Right ventricle myocardium inferior (tissue), 1 donor: ENCODE results near the gene KDM6A. TPM values are rescaled to one million over a fixed set of nuclear protein-coding genes. Genes with fewer than 3 reads are reported as not detected.
"Not testable (repeated sequence)": the region's sequence is repeated elsewhere in the genome, so short reads cannot be mapped to it uniquely, and the experiment has no call there.

Experiments used
- ATAC-seq: fragments of 200-7000 bp; cut with Tn5 transposase; one replicate; pipeline ENCODE4 v1.9.1; 2020; ENCODE audit warnings: mild to moderate bottlenecking, moderate library complexity
- DNase-seq: peaks from one replicate; pipeline ENCODE4 v3.0.0; 2021; ENCODE audit errors: missing footprints
- intact Hi-C: fragments of 100-400 bp; cut with DNase I; formaldehyde crosslinking; loops from one replicate; pipeline ENCODE4 v1.11.0; 2022
- total RNA-seq: library from RNA; stranded (reverse); fragmentation: NEBNext Ultra II Directional; extraction: Animal tissue kit (Norgen Biotek cat#: 25700); gene quantifications from one replicate; pipeline ENCODE4 v1.2.1, GENCODE V29; 2021
- donor health status: DM: no; HTN: yes; CAD: no; lungs with severe emphysema.

KDM6A gene
- total RNA-seq, 1 donor from 2014 or later: 13.5 TPM

GRCh38 chrX:44980403-44980802 is 107.4 kb downstream of the KDM6A start:
- intact Hi-C loops: no loop called here
- no peak for ATAC-seq
- DNase-seq: no peak

GRCh38 chrX:44980883-44981282 is 107.9 kb downstream of the KDM6A start:
- DNase-seq: no peak
- intact Hi-C loops: no loop called here
- ATAC-seq: no peak

GRCh38 chrX:44989995-44990770 is 117.2 kb downstream of the KDM6A start:
- intact Hi-C loops: no loop called here
- DNase-seq (no peak), ATAC-seq (no peak)

- intact Hi-C loops: no loop called here
- ATAC-seq: no peak
- no peak for DNase-seq
These were observed 119.8 kb downstream of the KDM6A start for GRCh38 chrX:44992775-44993174.

GRCh38 chrX:44996277-44996676 is 123.3 kb downstream of the KDM6A start:
- DNase-seq (no peak), ATAC-seq (no peak)
- intact Hi-C loops: no loop called here

GRCh38 chrX:44997282-44997812 is 124.4 kb downstream of the KDM6A start:
- intact Hi-C loops: no loop called here
- no peak for DNase-seq
- ATAC-seq: no peak

- intact Hi-C loops: no loop called here
- no peak for DNase-seq
- ATAC-seq: no peak
These were observed 124.9 kb downstream of the KDM6A start for GRCh38 chrX:44997888-44998287.

- DNase-seq, ATAC-seq, intact Hi-C loops: not testable (repeated sequence)
These were observed 126.2 kb downstream of the KDM6A start for GRCh38 chrX:44999237-44999636.

GRCh38 chrX:44999872-45000271 is 126.9 kb downstream of the KDM6A start:
- DNase-seq, intact Hi-C loops, ATAC-seq: not testable (repeated sequence)

- no peak for ATAC-seq
- intact Hi-C loops: no loop called here
- DNase-seq: no peak
These were observed 128.1 kb downstream of the KDM6A start for GRCh38 chrX:45001048-45001447.

- DNase-seq (no peak), ATAC-seq (no peak)
- intact Hi-C loops: no loop called here
These were observed 130.1 kb downstream of the KDM6A start for GRCh38 chrX:45003085-45003484.

- DNase-seq: no peak
- intact Hi-C loops: no loop called here
- no peak for ATAC-seq
These were observed 133.2 kb downstream of the KDM6A start for GRCh38 chrX:45006002-45006800.

- ATAC-seq (no peak), DNase-seq (no peak)
- intact Hi-C loops: no loop called here
These were observed 134.6 kb downstream of the KDM6A start for GRCh38 chrX:45007598-45007997.

GRCh38 chrX:45009371-45010000 is 136.5 kb downstream of the KDM6A start:
- no peak for DNase-seq
- ATAC-seq: no peak
- intact Hi-C loops: no loop called here

GRCh38 chrX:45011131-45011530 is 138.1 kb downstream of the KDM6A start:
- ATAC-seq (no peak), DNase-seq (no peak)
- intact Hi-C loops: no loop called here

- DNase-seq (no peak), ATAC-seq (no peak)
- intact Hi-C loops: no loop called here
These were observed 138.6 kb downstream of the KDM6A start for GRCh38 chrX:45011597-45011996.

GRCh38 chrX:45017946-45018345 is 145.0 kb downstream of the KDM6A start:
- DNase-seq (no peak), ATAC-seq (no peak)
- intact Hi-C loops: no loop called here

- DNase-seq: no peak
- ATAC-seq: no peak
- intact Hi-C loops: no loop called here
These were observed 149.2 kb downstream of the KDM6A start for GRCh38 chrX:45022150-45022549.

- no peak for ATAC-seq
- intact Hi-C loops: no loop called here
- DNase-seq: no peak
These were observed 151.5 kb downstream of the KDM6A start for GRCh38 chrX:45024501-45024900.
